Activated CD8-positive, alpha-beta T cell treated with anti-CD3 and anti-CD28 coated beads for 36 hours (primary cell): ENCODE results near the gene APCS. TPM values are rescaled to one million over a fixed set of nuclear protein-coding genes. Genes with fewer than 3 reads are reported as not detected.

Experiments used
- ATAC-seq: fragments of 200-7000 bp; cut with Tn5 transposase; one replicate; pipeline ENCODE4 v1.10.0; 2021; ENCODE audit warnings: mild to moderate bottlenecking, moderate library complexity
- CTCF ChIA-PET: fragments of 350-600 bp; sonication (Branson Sonifier 250); formaldehyde crosslinking; loops from one replicate; lab custom pipeline; 2021; ENCODE audit warnings: antibody characterized with exemption; lab: Charles Lee
- POLR2A ChIA-PET: fragments of 350-600 bp; sonication (Branson Sonifier 250); formaldehyde crosslinking; loops from one replicate; lab custom pipeline; 2021; ENCODE audit warnings: antibody characterized with exemption; lab: Charles Lee
- DNase-seq: peaks from one replicate; pipeline ENCODE4 v3.0.0-alpha.2; 2020
- H3K27ac Mint-ChIP-seq: one replicate; pipeline ENCODE4 v1.8.0; 2021; ENCODE audit warnings: mild to moderate bottlenecking, mixed read lengths
- H3K27me3 Mint-ChIP-seq: one replicate; pipeline ENCODE4 v1.8.0; 2021; ENCODE audit warnings: mixed read lengths
- H3K36me3 Mint-ChIP-seq: one replicate; pipeline ENCODE4 v1.8.0; 2021; ENCODE audit warnings: low read depth, mixed read lengths
- H3K4me1 Mint-ChIP-seq: one replicate; pipeline ENCODE4 v1.8.0; 2021; ENCODE audit warnings: low read depth, mixed read lengths
- H3K4me3 Mint-ChIP-seq: one replicate; pipeline ENCODE4 v1.8.0; 2021; ENCODE audit warnings: mild to moderate bottlenecking, moderate library complexity, mixed read lengths
- H3K9me3 Mint-ChIP-seq: one replicate; pipeline ENCODE4 v1.8.0; 2021; ENCODE audit warnings: mixed read lengths
- CTCF ChIP-seq: fragments of 200-600 bp; IDR thresholded peaks from one replicate; pipeline ENCODE4 v1.8.0; 2022; ENCODE audit warnings: antibody characterized with exemption, mild to moderate bottlenecking
- intact Hi-C: fragments of 100-400 bp; cut with micrococcal nuclease; formaldehyde crosslinking; loops from one replicate; pipeline ENCODE4 v1.10.0; 2022
- total RNA-seq, 2 experiments: library from RNA; stranded (reverse); gene quantifications; one replicate each; pipeline ENCODE4 v1.2.3, GENCODE V29; 2021

The APCS gene
- total RNA-seq: not detected

- H3K4me1 Mint-ChIP-seq: no peaks in the 10 kb centered on the region
These were observed at the start of gene APCS for GRCh38 chr1:159587461-159587951. TSS of gene APCS (plus strand) at chr1:159587826. CDS start at chr1:159587922, 96 bp downstream.

GRCh38 chr1:159548126-159548525 is 39.5 kb upstream of the APCS start:
- Mint-ChIP-seq H3K4me1 (no peaks in the 10 kb centered on the region), H3K27me3 (peaks cover 15% of the 10 kb centered on the region), H3K27ac (no peak overlapping the region), H3K9me3 (no peaks in the 10 kb centered on the region), H3K36me3 (no peaks in the 10 kb centered on the region), H3K4me3 (no peak overlapping the region)
- no peak for DNase-seq
- no peak for TF ChIP-seq CTCF
- intact Hi-C loops: no loop called here
- ChIA-PET POLR2A (no interaction called here), CTCF (no interaction called here)
- ATAC-seq: no peak

More at GRCh38 chr1:159587461-159587951, at the start of gene APCS:
- DNase-seq (no peak), ATAC-seq (no peak)
- H3K27ac Mint-ChIP-seq: no peak within 1 kb of the TSS
- POLR2A ChIA-PET: no interaction called here
- no peaks in the 10 kb centered on the region for H3K9me3 Mint-ChIP-seq
- no peaks in the 10 kb centered on the region for H3K36me3 Mint-ChIP-seq
- TF ChIP-seq CTCF: no peak
- H3K4me3 Mint-ChIP-seq: no peak within 1 kb of the TSS
- CTCF ChIA-PET: no interaction called here
- H3K27me3 Mint-ChIP-seq: peaks cover 23% of the 10 kb centered on the region
- intact Hi-C loops: no loop called here

- H3K4me1 Mint-ChIP-seq: no peaks in the 10 kb centered on the region
- DNase-seq (no peak), ATAC-seq (no peak)
- ChIA-PET CTCF (no interaction called here), POLR2A (no interaction called here)
- H3K27me3 Mint-ChIP-seq: peaks cover 14% of the 10 kb centered on the region
- H3K36me3 Mint-ChIP-seq: no peaks in the 10 kb centered on the region
- H3K27ac Mint-ChIP-seq: no peak overlapping the region
- H3K9me3 Mint-ChIP-seq: no peaks in the 10 kb centered on the region
- no peak for TF ChIP-seq CTCF
- H3K4me3 Mint-ChIP-seq: no peak overlapping the region
- intact Hi-C loops: no loop called here
These were observed 33.4 kb upstream of the APCS start for GRCh38 chr1:159554261-159554660.

GRCh38 chr1:159554696-159555095 is 32.9 kb upstream of the APCS start:
- DNase-seq (no peak), ATAC-seq (no peak)
- Mint-ChIP-seq H3K9me3 (no peaks in the 10 kb centered on the region), H3K36me3 (no peaks in the 10 kb centered on the region), H3K4me3 (no peak overlapping the region), H3K27me3 (peaks cover 14% of the 10 kb centered on the region), H3K4me1 (no peaks in the 10 kb centered on the region), H3K27ac (no peak overlapping the region)
- no peak for TF ChIP-seq CTCF
- intact Hi-C loops: no loop called here
- ChIA-PET CTCF (no interaction called here), POLR2A (no interaction called here)

- ChIA-PET CTCF (no interaction called here), POLR2A (no interaction called here)
- ATAC-seq (no peak), DNase-seq (no peak)
- no peak overlapping the region for H3K4me3 Mint-ChIP-seq
- intact Hi-C loops: no loop called here
- peaks cover 11% of the 10 kb centered on the region for H3K27me3 Mint-ChIP-seq
- H3K36me3 Mint-ChIP-seq: no peaks in the 10 kb centered on the region
- no peaks in the 10 kb centered on the region for H3K9me3 Mint-ChIP-seq
- TF ChIP-seq CTCF: no peak
- H3K27ac Mint-ChIP-seq: no peak overlapping the region
- no peaks in the 10 kb centered on the region for H3K4me1 Mint-ChIP-seq
These were observed 30.7 kb upstream of the APCS start for GRCh38 chr1:159556931-159557369.
